ENCODE results near the gene CACNA1C.

The CACNA1C gene

GRCh38 chr12:2256915-2257314 lies 204.1 kb downstream of the CACNA1C start:
- no peak overlapping the region for H3K27ac ChIP-seq
- no peaks in the 10 kb centered on the region for H3K27me3 ChIP-seq (ENCODE audit: insufficient read depth, low read depth)
- TF ChIP-seq CTCF (conservative IDR thresholded peaks at IDR 0.05; ENCODE audit: low read depth, low read length): no peak
- H3K9ac ChIP-seq: no peak overlapping the region
- H2AFZ ChIP-seq (ENCODE audit: low read depth): no peak overlapping the region
- no peaks in the 10 kb centered on the region for H4K20me1 ChIP-seq (ENCODE audit: insufficient read depth)
- H3K4me1 ChIP-seq (ENCODE audit: low read depth, poor library complexity, severe bottlenecking): no peaks in the 10 kb centered on the region
- H3K79me2 ChIP-seq (ENCODE audit: insufficient read depth, low read depth): no peaks in the 10 kb centered on the region
- no peak overlapping the region for H3K4me2 ChIP-seq
- no peaks in the 10 kb centered on the region for H3K36me3 ChIP-seq (ENCODE audit: insufficient read depth)
- H3K4me3 ChIP-seq (IDR thresholded peaks at IDR 0.05; ENCODE audit: insufficient read depth, low read depth, low read length): no peak overlapping the region

GRCh38 chr12:2258025-2258424 lies 205.2 kb downstream of the CACNA1C start:
- no peak for TF ChIP-seq CTCF (conservative IDR thresholded peaks at IDR 0.05; ENCODE audit: low read depth, low read length)
- Histone ChIP-seq H3K27ac (no peak overlapping the region), H3K4me1 (ENCODE audit: low read depth, poor library complexity, severe bottlenecking) (no peaks in the 10 kb centered on the region), H4K20me1 (ENCODE audit: insufficient read depth) (no peaks in the 10 kb centered on the region), H3K4me2 (no peak overlapping the region), H3K27me3 (ENCODE audit: insufficient read depth, low read depth) (no peaks in the 10 kb centered on the region), H3K9ac (no peak overlapping the region), H3K4me3 (IDR thresholded peaks at IDR 0.05; ENCODE audit: insufficient read depth, low read depth, low read length) (no peak overlapping the region), H3K79me2 (ENCODE audit: insufficient read depth, low read depth) (no peaks in the 10 kb centered on the region), H2AFZ (ENCODE audit: low read depth) (no peak overlapping the region), H3K36me3 (ENCODE audit: insufficient read depth) (no peaks in the 10 kb centered on the region)

GRCh38 chr12:2259369-2259768 lies 206.6 kb downstream of the CACNA1C start:
- Histone ChIP-seq H3K4me3 (IDR thresholded peaks at IDR 0.05; ENCODE audit: insufficient read depth, low read depth, low read length) (no peak overlapping the region), H3K4me1 (ENCODE audit: low read depth, poor library complexity, severe bottlenecking) (no peaks in the 10 kb centered on the region), H3K27me3 (ENCODE audit: insufficient read depth, low read depth) (no peaks in the 10 kb centered on the region), H3K79me2 (ENCODE audit: insufficient read depth, low read depth) (no peaks in the 10 kb centered on the region), H3K36me3 (ENCODE audit: insufficient read depth) (no peaks in the 10 kb centered on the region), H3K4me2 (no peak overlapping the region), H3K9ac (no peak overlapping the region), H4K20me1 (ENCODE audit: insufficient read depth) (no peaks in the 10 kb centered on the region), H3K27ac (no peak overlapping the region), H2AFZ (ENCODE audit: low read depth) (no peak overlapping the region)
- no peak for TF ChIP-seq CTCF (conservative IDR thresholded peaks at IDR 0.05; ENCODE audit: low read depth, low read length)

GRCh38 chr12:2260441-2260840 lies 207.7 kb downstream of the CACNA1C start:
- Histone ChIP-seq H3K36me3 (ENCODE audit: insufficient read depth) (no peaks in the 10 kb centered on the region), H3K4me1 (ENCODE audit: low read depth, poor library complexity, severe bottlenecking) (no peaks in the 10 kb centered on the region), H3K9ac (no peak overlapping the region), H3K27me3 (ENCODE audit: insufficient read depth, low read depth) (no peaks in the 10 kb centered on the region), H3K4me2 (no peak overlapping the region), H3K27ac (no peak overlapping the region), H2AFZ (ENCODE audit: low read depth) (no peak overlapping the region), H3K79me2 (ENCODE audit: insufficient read depth, low read depth) (no peaks in the 10 kb centered on the region), H3K4me3 (IDR thresholded peaks at IDR 0.05; ENCODE audit: insufficient read depth, low read depth, low read length) (no peak overlapping the region), H4K20me1 (ENCODE audit: insufficient read depth) (no peaks in the 10 kb centered on the region)
- TF ChIP-seq CTCF (conservative IDR thresholded peaks at IDR 0.05; ENCODE audit: low read depth, low read length): no peak

DNA sequence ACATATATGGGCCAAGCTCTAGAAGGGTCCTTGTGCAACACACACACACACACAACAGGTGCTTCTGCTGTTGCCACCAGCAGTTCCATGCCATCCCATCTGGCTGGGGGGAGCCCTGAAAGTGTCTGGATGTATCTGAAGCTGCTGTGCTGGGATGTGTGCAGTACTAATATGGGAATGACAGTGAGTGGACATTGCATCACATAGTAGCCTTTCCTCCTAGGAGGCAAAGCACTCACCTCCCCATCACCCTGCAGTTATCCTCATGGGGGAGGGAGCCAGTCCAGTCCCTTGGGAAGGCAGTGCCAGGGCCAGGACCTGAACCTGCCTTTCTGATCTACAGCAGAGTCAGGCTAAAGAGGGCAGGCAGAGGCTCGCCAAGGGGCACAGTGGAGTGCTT lies 208.9 kb downstream of the CACNA1C start:
- no peaks in the 10 kb centered on the region for H3K79me2 ChIP-seq (ENCODE audit: insufficient read depth, low read depth)

More for the DNA sequence above, 208.9 kb downstream of the CACNA1C start:
- Histone ChIP-seq H3K27me3 (ENCODE audit: insufficient read depth, low read depth) (no peaks in the 10 kb centered on the region), H4K20me1 (ENCODE audit: insufficient read depth) (no peaks in the 10 kb centered on the region), H3K9ac (no peak overlapping the region), H3K4me3 (IDR thresholded peaks at IDR 0.05; ENCODE audit: insufficient read depth, low read depth, low read length) (no peak overlapping the region), H2AFZ (ENCODE audit: low read depth) (no peak overlapping the region), H3K27ac (no peak overlapping the region), H3K36me3 (ENCODE audit: insufficient read depth) (no peaks in the 10 kb centered on the region), H3K4me2 (no peak overlapping the region), H3K4me1 (ENCODE audit: low read depth, poor library complexity, severe bottlenecking) (no peaks in the 10 kb centered on the region)
- no peak for TF ChIP-seq CTCF (conservative IDR thresholded peaks at IDR 0.05; ENCODE audit: low read depth, low read length)
